ENCODE measurements around the gene MRPL37.
A peak's percentile ranks its signal among the peaks of the same experiment; 100 is the strongest.
"Not testable (repeated sequence)": the region's sequence is repeated elsewhere in the genome, so short reads cannot be mapped to it uniquely, and the experiment has no call there.

MRPL37 gene

GRCh38 chr1:54199765-54200518, at the start of gene MRPL37, which contains the start of gene CYB5RL:
TSS of gene MRPL37 (plus strand) at chr1:54200167. CDS start at chr1:54200244, 77 bp downstream.
TSS of gene CYB5RL (minus strand) at chr1:54200030. CDS start at chr1:54195616, 4,414 bp downstream.
- peak; percentile 98 for DNase-seq

GRCh38 chr1:54151013-54151412, 49.0 kb upstream of the MRPL37 start:
- DNase-seq: no peak

GRCh38 chr1:54152696-54153095, 47.3 kb upstream of the MRPL37 start, which contains the start of gene CDCP2:
TSS of gene CDCP2 (minus strand) at chr1:54153000. CDS start at chr1:54152922, 78 bp downstream.
- no peak for DNase-seq

- no peak for DNase-seq
Observed at GRCh38 chr1:54153535-54154439, 46.2 kb upstream of the MRPL37 start.

- DNase-seq: no peak
Observed at GRCh38 chr1:54156201-54156600, 43.8 kb upstream of the MRPL37 start.

- no peak for DNase-seq
Observed at GRCh38 chr1:54156986-54157385, 43.0 kb upstream of the MRPL37 start.

GRCh38 chr1:54157401-54157800, 42.6 kb upstream of the MRPL37 start:
- DNase-seq: no peak

GRCh38 chr1:54158071-54158470, 41.9 kb upstream of the MRPL37 start:
- DNase-seq: no peak

GRCh38 chr1:54159733-54160316, 40.1 kb upstream of the MRPL37 start:
- no peak for DNase-seq

GRCh38 chr1:54160351-54160750, 39.6 kb upstream of the MRPL37 start:
- no peak for DNase-seq

- DNase-seq: no peak
Observed at GRCh38 chr1:54161495-54162168, 38.3 kb upstream of the MRPL37 start.

GRCh38 chr1:54163051-54163450, 36.9 kb upstream of the MRPL37 start:
- DNase-seq: no peak

GRCh38 chr1:54163573-54163972, 36.4 kb upstream of the MRPL37 start:
- no peak for DNase-seq

- DNase-seq: no peak
Observed at GRCh38 chr1:54165146-54165545, 34.8 kb upstream of the MRPL37 start.

GRCh38 chr1:54166357-54166756, 33.6 kb upstream of the MRPL37 start:
- DNase-seq: not testable (repeated sequence)

GRCh38 chr1:54167422-54168139, 32.4 kb upstream of the MRPL37 start:
- DNase-seq: no peak

- DNase-seq: no peak
Observed at GRCh38 chr1:54168206-54168965, 31.6 kb upstream of the MRPL37 start.

- no peak for DNase-seq
Observed at GRCh38 chr1:54169068-54169467, 30.9 kb upstream of the MRPL37 start.

- DNase-seq: no peak
Observed at GRCh38 chr1:54171016-54171415, 29.0 kb upstream of the MRPL37 start.

- no peak for DNase-seq
Observed at GRCh38 chr1:54171606-54172005, 28.4 kb upstream of the MRPL37 start.

Measured in NCI-H2227 treated with DMSO at 0.1 percent for 48 hours (cell line).